ENCODE data around the gene PPL. TPM values are rescaled to one million over a fixed set of nuclear protein-coding genes. Genes with fewer than 3 reads are reported as not detected.

Gene PPL
- total RNA-seq, 1 donor from 2014 or later = 21.0 TPM

GRCh38 chr16:4880006-4880580 lies 56.9 kb downstream of the PPL start:
- no peak overlapping the region for H3K4me3 ChIP-seq (ENCODE audit: low read depth, low read length)
- DNase-seq (ENCODE audit: low read depth) = no peak
- no peak for TF ChIP-seq CTCF (conservative IDR thresholded peaks at IDR 0.05; ENCODE audit: low read depth, low read length)

- no peak for TF ChIP-seq CTCF (conservative IDR thresholded peaks at IDR 0.05; ENCODE audit: low read depth, low read length)
- no peak overlapping the region for H3K4me3 ChIP-seq (ENCODE audit: low read depth, low read length)
- DNase-seq (ENCODE audit: low read depth) = no peak
Observed at GRCh38 chr16:4879049-4879448, 57.9 kb downstream of the PPL start.

GRCh38 chr16:4877380-4877685 lies 59.6 kb downstream of the PPL start:
- no peak for DNase-seq (ENCODE audit: low read depth)
- H3K4me3 ChIP-seq (ENCODE audit: low read depth, low read length) = no peak overlapping the region
- no peak for TF ChIP-seq CTCF (conservative IDR thresholded peaks at IDR 0.05; ENCODE audit: low read depth, low read length)

- no peak overlapping the region for H3K4me3 ChIP-seq (ENCODE audit: low read depth, low read length)
- DNase-seq (ENCODE audit: low read depth) = no peak
- no peak for TF ChIP-seq CTCF (conservative IDR thresholded peaks at IDR 0.05; ENCODE audit: low read depth, low read length)
Observed at GRCh38 chr16:4876646-4877379, 60.1 kb downstream of the PPL start.

- no peak for DNase-seq (ENCODE audit: low read depth)
- no peak overlapping the region for H3K4me3 ChIP-seq (ENCODE audit: low read depth, low read length)
- TF ChIP-seq CTCF (conservative IDR thresholded peaks at IDR 0.05; ENCODE audit: low read depth, low read length) = no peak
Observed at GRCh38 chr16:4874666-4875065, 62.3 kb downstream of the PPL start.

- no peak overlapping the region for H3K4me3 ChIP-seq (ENCODE audit: low read depth, low read length)
- DNase-seq (ENCODE audit: low read depth) = no peak
- no peak for TF ChIP-seq CTCF (conservative IDR thresholded peaks at IDR 0.05; ENCODE audit: low read depth, low read length)
Observed at GRCh38 chr16:4873091-4873490, 63.9 kb downstream of the PPL start.

- no peak overlapping the region for H3K4me3 ChIP-seq (ENCODE audit: low read depth, low read length)
- no peak for DNase-seq (ENCODE audit: low read depth)
- no peak for TF ChIP-seq CTCF (conservative IDR thresholded peaks at IDR 0.05; ENCODE audit: low read depth, low read length)
Observed at GRCh38 chr16:4871071-4871470, 65.9 kb downstream of the PPL start.
